Measurements from ENCODE around the gene TRPC5OS. TPM values are rescaled to one million over a fixed set of nuclear protein-coding genes. Genes with fewer than 3 reads are reported as not detected.

Gene TRPC5OS
- total RNA-seq, 1 experiment from 2014 or later = not detected

GRCh38 chrX:111892375-111892774 lies 16.4 kb downstream of the TRPC5OS start:
- CTCF ChIA-PET = no interaction called here
- Histone ChIP-seq H3K4me3 (ENCODE audit: low read depth, low read length, poor library complexity, severe bottlenecking) (no peak overlapping the region), H3K27me3 (replicated peaks; ENCODE audit: insufficient read depth, low read depth, low read length, poor library complexity) (peaks cover 9% of the 10 kb centered on the region), H3K36me3 (ENCODE audit: insufficient read depth, low read length, poor library complexity, severe bottlenecking) (no peaks in the 10 kb centered on the region), H3K4me1 (ENCODE audit: insufficient read depth, low read length, poor library complexity, severe bottlenecking) (no peaks in the 10 kb centered on the region), H3K27ac (ENCODE audit: low read depth, low read length, poor library complexity, severe bottlenecking) (no peak overlapping the region), H3K9me3 (ENCODE audit: low read depth, low read length, poor library complexity, severe bottlenecking) (no peaks in the 10 kb centered on the region)
- no peak for DNase-seq (ENCODE audit: low spot score)
- intact Hi-C loops (cut with micrococcal nuclease; ENCODE audit: unreplicated experiment) = no loop called here
- no TSS peak for BruUV-seq (replicated peaks)
- POLR2A ChIA-PET (ENCODE audit: low non-redundant PET) = no interaction called here
- TF ChIP-seq EZH2 (IDR thresholded peaks at IDR 0.05; ENCODE audit: borderline replicate concordance, low read depth, low read length, poor library complexity, severe bottlenecking) (no peak), CTCF (conservative IDR thresholded peaks at IDR 0.05; ENCODE audit: low read depth, low read length) (no peak)

- no peak overlapping the region for H3K4me3 ChIP-seq (ENCODE audit: low read depth, low read length, poor library complexity, severe bottlenecking)
- H3K27me3 ChIP-seq (replicated peaks; ENCODE audit: insufficient read depth, low read depth, low read length, poor library complexity) = peaks cover 9% of the 10 kb centered on the region
- CTCF ChIA-PET = no interaction called here
- no peaks in the 10 kb centered on the region for H3K9me3 ChIP-seq (ENCODE audit: low read depth, low read length, poor library complexity, severe bottlenecking)
- intact Hi-C loops (cut with micrococcal nuclease; ENCODE audit: unreplicated experiment) = no loop called here
- H3K27ac ChIP-seq (ENCODE audit: low read depth, low read length, poor library complexity, severe bottlenecking) = no peak overlapping the region
- H3K36me3 ChIP-seq (ENCODE audit: insufficient read depth, low read length, poor library complexity, severe bottlenecking) = no peaks in the 10 kb centered on the region
- POLR2A ChIA-PET (ENCODE audit: low non-redundant PET) = no interaction called here
- no peaks in the 10 kb centered on the region for H3K4me1 ChIP-seq (ENCODE audit: insufficient read depth, low read length, poor library complexity, severe bottlenecking)
- no TSS peak for BruUV-seq (replicated peaks)
- no peak for DNase-seq (ENCODE audit: low spot score)
- no peak for TF ChIP-seq EZH2 (IDR thresholded peaks at IDR 0.05; ENCODE audit: borderline replicate concordance, low read depth, low read length, poor library complexity, severe bottlenecking)
- TF ChIP-seq CTCF (conservative IDR thresholded peaks at IDR 0.05; ENCODE audit: low read depth, low read length) = no peak
Measured at GRCh38 chrX:111896148-111896547, 20.2 kb downstream of the TRPC5OS start.

GRCh38 chrX:111914398-111915090 lies 38.6 kb downstream of the TRPC5OS start:
- ChIA-PET CTCF (no interaction called here), POLR2A (ENCODE audit: low non-redundant PET) (no interaction called here)
- Histone ChIP-seq H3K27me3 (replicated peaks; ENCODE audit: insufficient read depth, low read depth, low read length, poor library complexity) (no peaks in the 10 kb centered on the region), H3K27ac (ENCODE audit: low read depth, low read length, poor library complexity, severe bottlenecking) (no peak overlapping the region), H3K9me3 (ENCODE audit: low read depth, low read length, poor library complexity, severe bottlenecking) (no peaks in the 10 kb centered on the region), H3K4me1 (ENCODE audit: insufficient read depth, low read length, poor library complexity, severe bottlenecking) (no peaks in the 10 kb centered on the region), H3K36me3 (ENCODE audit: insufficient read depth, low read length, poor library complexity, severe bottlenecking) (no peaks in the 10 kb centered on the region), H3K4me3 (ENCODE audit: low read depth, low read length, poor library complexity, severe bottlenecking) (no peak overlapping the region)
- no peak for TF ChIP-seq EZH2 (IDR thresholded peaks at IDR 0.05; ENCODE audit: borderline replicate concordance, low read depth, low read length, poor library complexity, severe bottlenecking)
- TF ChIP-seq CTCF (conservative IDR thresholded peaks at IDR 0.05; ENCODE audit: low read depth, low read length) = no peak
- intact Hi-C loops (cut with micrococcal nuclease; ENCODE audit: unreplicated experiment) = no loop called here
- no TSS peak for BruUV-seq (replicated peaks)
- peak; percentile 1 for DNase-seq (ENCODE audit: low spot score)
